Caco-2 (cell line): Measurements from ENCODE around the gene KLHL24. TPM values are rescaled to one million over a fixed set of nuclear protein-coding genes. Genes with fewer than 3 reads are reported as not detected.

Experiments used
- BruUV-seq: library from RNA; stranded (reverse); fragments of 400-500 nt; replicated peaks from 2 replicates; lab custom pipeline; 2021; lab: Mats Ljungman, UMichigan
- CTCF ChIA-PET: fragments of 300-600 bp; sonication (Branson Sonifier 250); formaldehyde crosslinking; loops from one replicate; lab custom pipeline; 2022; ENCODE audit warnings: antibody characterized with exemption; lab: Charles Lee
- POLR2A ChIA-PET: fragments of 300-600 bp; sonication (Branson Sonifier 250); formaldehyde crosslinking; loops from one replicate; lab custom pipeline; 2022; ENCODE audit warnings: antibody characterized with exemption; lab: Charles Lee
- DNase-seq, 2 experiments: peaks; one replicate each; pipeline versions ENCODE4 v3.0.0 to v3.0.0-alpha.2; 2020 to 2022
- H3K27me3 ChIP-seq: replicated peaks from 2 replicates; pipeline ENCODE4 v1.6.0; 2011; ENCODE audit warnings: low read length; ENCODE audit not compliant: control insufficient read depth, insufficient read depth
- H3K36me3 ChIP-seq: 2 replicates; pipeline ENCODE4 v1.5.1; 2011; ENCODE audit warnings: low read length; ENCODE audit not compliant: control insufficient read depth, insufficient read depth
- H3K4me1 ChIP-seq: fragments of 250-450 bp; sonication (Bioruptor Pico); 2 replicates; pipeline ENCODE4 v1.5.1; 2020; ENCODE audit warnings: mild to moderate bottlenecking
- H3K4me3 ChIP-seq: 2 replicates; pipeline ENCODE4 v1.5.1; 2011; ENCODE audit warnings: low read depth, mild to moderate bottlenecking, control low read depth, low read length
- H3K9me3 ChIP-seq: fragments of 250-450 bp; sonication (Bioruptor Pico); 2 replicates; pipeline ENCODE4 v1.5.1; 2020; ENCODE audit warnings: mild to moderate bottlenecking, moderate library complexity
- H3K27ac Mint-ChIP-seq: one replicate; pipeline ENCODE4 v1.8.0; 2022; ENCODE audit warnings: mixed read lengths; ENCODE audit not compliant: unreplicated experiment
- H3K27me3 Mint-ChIP-seq: one replicate; pipeline ENCODE4 v1.8.0; 2022; ENCODE audit warnings: mixed read lengths; ENCODE audit not compliant: insufficient read depth, unreplicated experiment
- H3K36me3 Mint-ChIP-seq: one replicate; pipeline ENCODE4 v1.8.0; 2022; ENCODE audit warnings: mild to moderate bottlenecking, mixed read lengths; ENCODE audit not compliant: insufficient read depth, unreplicated experiment
- H3K4me1 Mint-ChIP-seq: one replicate; pipeline ENCODE4 v1.8.0; 2022; ENCODE audit warnings: low read depth, mixed read lengths; ENCODE audit not compliant: unreplicated experiment
- H3K4me3 Mint-ChIP-seq: one replicate; pipeline ENCODE4 v1.8.0; 2022; ENCODE audit warnings: mild to moderate bottlenecking, moderate library complexity, mixed read lengths; ENCODE audit not compliant: unreplicated experiment
- H3K9me3 Mint-ChIP-seq: one replicate; pipeline ENCODE4 v1.8.0; 2022; ENCODE audit warnings: mixed read lengths; ENCODE audit not compliant: unreplicated experiment
- CTCF ChIP-seq, 2 experiments: fragments of 200-600 bp in 1 of 2; IDR thresholded peaks; 1 replicate in 1 of 2; 2 replicates in 1 of 2; pipeline versions ENCODE4 v1.5.1 to v1.8.0; 2011 to 2022; ENCODE audit warnings: antibody characterized with exemption in 1 of 2, control low read depth in 1 of 2, inconsistent platforms in 1 of 2, low read depth in 1 of 2, low read length in 1 of 2, mild to moderate bottlenecking in 1 of 2, moderate library complexity in 1 of 2; ENCODE audit not compliant: insufficient read depth in 1 of 2, severe bottlenecking in 1 of 2, unreplicated experiment in 1 of 2
- intact Hi-C: fragments of 100-400 bp; cut with micrococcal nuclease; formaldehyde crosslinking; loops from one replicate; pipeline ENCODE4 v1.10.0; 2022; ENCODE audit not compliant: unreplicated experiment
- total RNA-seq: library from RNA; stranded (reverse); gene quantifications from 2 replicates; pipeline ENCODE4 v1.2.3, GENCODE V29; 2022

The KLHL24 gene
- total RNA-seq, 1 experiment from 2014 or later, result 17.6 TPM

- ChIA-PET CTCF (no interaction called here), POLR2A (no interaction called here)
- Histone ChIP-seq H3K27me3 (no peaks in the 10 kb centered on the region), H3K36me3 (no peaks in the 10 kb centered on the region), H3K4me1 (no peaks in the 10 kb centered on the region), H3K4me3 (no peak overlapping the region), H3K9me3 (no peaks in the 10 kb centered on the region)
- no peak for DNase-seq
- BruUV-seq, result no TSS peak
- H3K4me1 Mint-ChIP-seq, result no peaks in the 10 kb centered on the region
- no peak overlapping the region for H3K27ac Mint-ChIP-seq
- peaks cover 5% of the 10 kb centered on the region for H3K36me3 Mint-ChIP-seq
- intact Hi-C loops, result no loop called here
- no peak for TF ChIP-seq CTCF (IDR thresholded peaks at IDR 0.05; ENCODE audit: insufficient read depth in 1 of 2, low read depth in 1 of 2, low read length in 1 of 2, severe bottlenecking in 1 of 2, unreplicated experiment in 1 of 2)
- no peak overlapping the region for H3K4me3 Mint-ChIP-seq
- no peaks in the 10 kb centered on the region for H3K9me3 Mint-ChIP-seq
- H3K27me3 Mint-ChIP-seq, result no peaks in the 10 kb centered on the region
Measured at GRCh38 chr3:183710231-183710630, 74.8 kb downstream of the KLHL24 start.

GRCh38 chr3:183711516-183711915 lies 76.1 kb downstream of the KLHL24 start:
- H3K9me3 ChIP-seq, result no peaks in the 10 kb centered on the region
- no peaks in the 10 kb centered on the region for H3K9me3 Mint-ChIP-seq
- no peak overlapping the region for H3K4me3 ChIP-seq
- H3K36me3 ChIP-seq, result no peaks in the 10 kb centered on the region
- H3K36me3 Mint-ChIP-seq, result peaks cover under 1% of the 10 kb centered on the region
- intact Hi-C loops, result no loop called here
- DNase-seq, result no peak
- no peaks in the 10 kb centered on the region for H3K4me1 Mint-ChIP-seq
- H3K27ac Mint-ChIP-seq, result no peak overlapping the region
- no peaks in the 10 kb centered on the region for H3K27me3 ChIP-seq
- no peak overlapping the region for H3K4me3 Mint-ChIP-seq
- ChIA-PET CTCF (no interaction called here), POLR2A (no interaction called here)
- no peak for TF ChIP-seq CTCF (IDR thresholded peaks at IDR 0.05; ENCODE audit: insufficient read depth in 1 of 2, low read depth in 1 of 2, low read length in 1 of 2, severe bottlenecking in 1 of 2, unreplicated experiment in 1 of 2)
- H3K4me1 ChIP-seq, result no peaks in the 10 kb centered on the region
- BruUV-seq, result no TSS peak
- H3K27me3 Mint-ChIP-seq, result no peaks in the 10 kb centered on the region

GRCh38 chr3:183714622-183715021 lies 79.2 kb downstream of the KLHL24 start:
- Histone ChIP-seq H3K27me3 (no peaks in the 10 kb centered on the region), H3K4me3 (no peak overlapping the region), H3K4me1 (no peaks in the 10 kb centered on the region), H3K36me3 (no peaks in the 10 kb centered on the region), H3K9me3 (no peaks in the 10 kb centered on the region)
- Mint-ChIP-seq H3K4me3 (no peak overlapping the region), H3K27ac (no peak overlapping the region), H3K4me1 (no peaks in the 10 kb centered on the region), H3K36me3 (peaks cover 14% of the 10 kb centered on the region), H3K27me3 (no peaks in the 10 kb centered on the region), H3K9me3 (no peaks in the 10 kb centered on the region)
- DNase-seq, result no peak
- no peak for TF ChIP-seq CTCF (IDR thresholded peaks at IDR 0.05; ENCODE audit: insufficient read depth in 1 of 2, low read depth in 1 of 2, low read length in 1 of 2, severe bottlenecking in 1 of 2, unreplicated experiment in 1 of 2)
- ChIA-PET POLR2A (no interaction called here), CTCF (no interaction called here)
- BruUV-seq, result no TSS peak
- intact Hi-C loops, result no loop called here
